C4-2B (cell line): ENCODE measurements around the gene MRGPRF.

ENCODE experiments used
- H3K27ac ChIP-seq: fragments of 450-650 bp; 2 replicates; pipeline ENCODE4 v1.5.1; 2017
- ZFX ChIP-seq: fragments of 450-650 bp; IDR thresholded peaks from 2 replicates; pipeline ENCODE4 v1.6.1; 2017
- TF ChIP-seq, protein P1 (sequence below): fragments of 450-650 bp; conservative IDR thresholded peaks from 2 replicates; pipeline ENCODE4 v1.5.1; 2017; ENCODE audit warnings: mild to moderate bottlenecking

The MRGPRF gene

DNA sequence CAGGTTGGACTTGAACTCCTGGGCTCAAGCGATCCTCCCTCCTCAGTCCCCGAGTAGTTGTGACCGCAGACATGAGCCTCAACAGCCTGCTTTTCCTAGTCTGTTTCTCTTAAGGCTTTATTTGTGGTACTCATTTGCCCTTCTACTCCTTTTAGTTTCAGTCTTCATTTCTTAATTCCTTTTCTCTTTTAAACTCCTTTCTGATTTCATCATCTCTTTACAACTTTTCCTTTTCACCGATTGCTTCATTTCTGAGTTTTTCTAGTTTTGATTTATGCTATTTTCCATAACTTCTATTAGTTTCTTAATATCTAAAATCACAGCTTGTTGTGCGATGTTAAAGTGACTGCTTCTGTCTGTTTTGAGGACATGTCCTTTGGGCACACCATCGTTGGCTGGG is 17.3 kb upstream of the MRGPRF start:
- no peak overlapping the region for H3K27ac ChIP-seq
- no peak for TF ChIP-seq ZFX
- TF ChIP-seq, protein P1, sequence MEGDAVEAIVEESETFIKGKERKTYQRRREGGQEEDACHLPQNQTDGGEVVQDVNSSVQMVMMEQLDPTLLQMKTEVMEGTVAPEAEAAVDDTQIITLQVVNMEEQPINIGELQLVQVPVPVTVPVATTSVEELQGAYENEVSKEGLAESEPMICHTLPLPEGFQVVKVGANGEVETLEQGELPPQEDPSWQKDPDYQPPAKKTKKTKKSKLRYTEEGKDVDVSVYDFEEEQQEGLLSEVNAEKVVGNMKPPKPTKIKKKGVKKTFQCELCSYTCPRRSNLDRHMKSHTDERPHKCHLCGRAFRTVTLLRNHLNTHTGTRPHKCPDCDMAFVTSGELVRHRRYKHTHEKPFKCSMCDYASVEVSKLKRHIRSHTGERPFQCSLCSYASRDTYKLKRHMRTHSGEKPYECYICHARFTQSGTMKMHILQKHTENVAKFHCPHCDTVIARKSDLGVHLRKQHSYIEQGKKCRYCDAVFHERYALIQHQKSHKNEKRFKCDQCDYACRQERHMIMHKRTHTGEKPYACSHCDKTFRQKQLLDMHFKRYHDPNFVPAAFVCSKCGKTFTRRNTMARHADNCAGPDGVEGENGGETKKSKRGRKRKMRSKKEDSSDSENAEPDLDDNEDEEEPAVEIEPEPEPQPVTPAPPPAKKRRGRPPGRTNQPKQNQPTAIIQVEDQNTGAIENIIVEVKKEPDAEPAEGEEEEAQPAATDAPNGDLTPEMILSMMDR = no peak

DNA sequence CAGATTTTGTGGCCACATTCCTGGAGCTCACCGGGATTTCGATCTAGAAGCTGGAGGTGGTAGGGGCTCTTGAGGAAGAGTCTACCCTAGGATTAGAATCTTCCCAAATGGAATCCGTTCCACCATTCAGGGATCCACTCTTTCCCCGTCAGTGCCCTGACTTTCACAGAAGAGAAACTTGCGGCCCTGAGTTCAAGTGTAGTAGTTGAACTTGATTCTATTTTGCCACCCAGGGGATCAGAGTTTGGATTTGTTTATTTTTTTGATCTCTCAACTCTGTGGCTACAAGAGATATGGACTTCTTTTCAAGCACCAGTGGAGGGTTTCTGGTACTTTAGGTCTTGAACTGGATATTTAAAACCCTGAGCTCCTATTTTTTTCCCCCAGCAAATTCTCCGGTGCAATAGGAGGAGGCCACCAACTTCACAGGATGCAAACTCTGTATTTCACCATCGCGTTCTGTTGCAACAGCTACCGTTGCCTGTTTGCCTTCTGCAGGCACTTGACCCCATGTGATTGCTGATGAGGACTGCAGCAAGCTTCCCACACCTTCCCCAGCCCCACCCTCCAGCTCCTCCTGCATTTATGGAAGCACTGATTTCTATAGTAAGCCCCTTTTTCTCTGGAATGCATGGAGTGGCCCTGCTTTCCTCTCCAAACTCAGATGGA is 14.8 kb upstream of the MRGPRF start:
- TF ChIP-seq, protein P1 = no peak
- no peak for TF ChIP-seq ZFX
- no peak overlapping the region for H3K27ac ChIP-seq

DNA sequence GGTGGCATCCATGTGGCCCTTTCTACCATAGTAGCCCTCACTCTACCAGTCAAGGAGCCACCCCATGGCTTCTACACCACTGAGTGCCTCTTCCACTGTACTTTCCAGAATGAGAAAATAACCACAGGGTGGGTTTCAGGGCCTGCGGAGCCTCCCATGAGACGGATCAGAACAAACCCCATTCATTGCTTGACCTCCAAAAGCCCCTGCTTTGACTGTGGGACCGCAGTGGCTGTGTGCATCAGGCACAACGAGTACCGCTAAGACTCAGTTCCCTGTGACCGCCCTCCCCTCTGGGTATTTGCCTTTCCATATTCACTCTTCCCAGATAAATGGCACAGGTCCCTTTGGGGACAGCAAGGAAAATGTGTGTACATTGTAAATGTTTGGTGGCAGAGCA is 11.5 kb upstream of the MRGPRF start:
- H3K27ac ChIP-seq = no peak overlapping the region
- no peak for TF ChIP-seq ZFX
- TF ChIP-seq, protein P1 = no peak

DNA sequence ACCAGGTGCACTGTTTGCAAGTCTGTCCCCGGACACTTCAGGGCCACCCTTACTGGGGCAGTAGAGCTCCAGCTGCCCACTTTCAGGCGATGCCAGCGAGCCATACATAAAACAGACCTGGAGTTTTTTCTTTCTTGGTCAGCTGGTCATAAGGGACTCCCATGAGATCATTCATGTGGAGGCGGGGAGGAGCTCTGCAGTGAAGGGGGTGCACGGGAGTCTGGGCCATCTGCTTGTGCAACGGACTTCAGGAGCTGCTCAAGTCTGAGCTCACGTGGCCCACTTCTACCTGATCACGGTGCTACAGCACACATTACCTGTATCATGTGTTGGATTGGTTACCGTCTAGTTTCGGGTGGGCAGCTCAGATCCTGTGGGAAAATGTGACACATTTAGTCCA is 9.2 kb upstream of the MRGPRF start:
- TF ChIP-seq, protein P1 = no peak
- TF ChIP-seq ZFX = no peak
- no peak overlapping the region for H3K27ac ChIP-seq

DNA sequence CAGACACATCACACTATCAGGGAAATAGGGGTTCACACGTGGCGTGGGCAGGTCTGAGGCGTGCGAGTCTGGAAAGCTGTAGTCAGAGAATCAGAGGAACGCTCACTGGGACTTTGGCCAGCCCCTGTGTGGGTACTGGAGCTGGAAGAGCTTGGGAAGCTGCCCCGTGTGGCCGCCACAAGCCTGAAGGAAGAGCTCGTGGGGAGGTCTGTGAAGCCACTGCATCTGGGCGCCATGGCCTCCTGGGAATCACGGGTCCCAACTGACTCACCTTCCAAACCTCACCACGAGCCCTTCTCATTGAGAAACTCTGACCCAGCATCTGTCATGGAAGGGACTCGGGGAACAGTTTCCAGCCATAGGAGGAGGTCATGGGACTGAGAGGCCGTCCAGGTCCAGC is 5.9 kb upstream of the MRGPRF start:
- H3K27ac ChIP-seq = no peak overlapping the region
- TF ChIP-seq, protein P1 = no peak
- no peak for TF ChIP-seq ZFX

DNA sequence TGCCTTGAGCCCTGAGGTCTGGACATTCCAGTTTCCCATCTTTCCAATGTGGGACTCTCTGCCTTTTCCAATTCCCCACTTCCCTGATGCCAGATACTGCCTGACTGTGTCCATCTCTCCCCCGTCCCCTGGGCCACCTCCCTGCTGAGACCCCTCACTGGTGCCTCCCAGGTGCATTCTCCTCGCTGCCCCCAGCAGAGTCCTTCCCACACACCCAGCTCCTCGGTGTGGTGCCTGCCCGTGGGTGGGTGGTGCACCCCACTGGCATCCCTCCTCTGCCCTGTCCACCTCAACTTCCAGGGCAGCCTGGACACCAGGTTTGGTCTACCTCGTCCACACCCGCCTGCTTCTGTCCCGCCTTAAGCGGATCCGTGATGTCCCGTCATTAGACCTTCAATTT is 4.9 kb upstream of the MRGPRF start:
- no peak for TF ChIP-seq ZFX
- TF ChIP-seq, protein P1 = no peak
- no peak overlapping the region for H3K27ac ChIP-seq

DNA sequence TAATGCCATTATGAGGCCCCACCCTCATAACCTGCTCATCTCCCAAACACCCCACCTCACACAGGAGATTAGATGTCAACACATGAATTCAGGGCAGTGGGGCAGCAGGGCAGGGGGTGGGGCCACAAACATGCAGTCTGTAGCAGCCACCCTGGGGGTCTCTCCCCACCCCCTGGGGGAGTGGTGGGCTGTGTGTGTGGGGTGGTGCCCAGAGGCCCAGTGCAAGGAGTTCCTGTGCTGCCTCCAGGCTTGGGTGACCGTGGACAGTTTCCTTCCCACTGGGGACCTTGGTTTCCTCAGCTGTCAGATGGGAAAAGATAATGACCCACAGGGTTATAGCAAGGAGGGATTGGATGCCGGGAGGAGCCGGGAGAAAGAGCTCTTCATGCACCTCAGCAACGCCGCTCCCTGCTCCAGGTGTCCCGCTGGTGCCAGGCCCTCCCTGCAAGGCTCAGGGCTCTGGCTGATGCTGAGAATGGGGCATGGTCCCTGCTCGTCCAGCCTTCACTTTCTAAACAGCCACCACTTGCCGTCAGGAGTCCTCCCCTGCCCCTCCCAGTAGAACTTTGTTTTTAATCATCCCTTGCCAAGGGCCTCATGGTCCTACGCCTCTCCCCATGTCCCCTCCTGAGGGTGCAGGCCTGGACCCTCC is 2.0 kb upstream of the MRGPRF start:
- TF ChIP-seq, protein P1 = no peak
- no peak for TF ChIP-seq ZFX
- no peak overlapping the region for H3K27ac ChIP-seq
